Hindlimb muscle (tissue), 1 donor: ENCODE measurements around the gene OR4E1. TPM values are rescaled to one million over a fixed set of nuclear protein-coding genes. Genes with fewer than 3 reads are reported as not detected.
"Not testable (repeated sequence)": the region's sequence is repeated elsewhere in the genome, so short reads cannot be mapped to it uniquely, and the experiment has no call there.

ENCODE experiments used
- DNase-seq: peaks from one replicate; pipeline ENCODE4 v3.0.0-alpha.2; 2013
- polyA plus RNA-seq: library from polyadenylated mRNA; unstranded; fragments of 120-200 nt; gene quantifications from one replicate; pipeline ENCODE4 v1.2.1, GENCODE V29; 2013; ENCODE audit not compliant: insufficient read length

Gene OR4E1
- not detected for polyA plus RNA-seq

DNA sequence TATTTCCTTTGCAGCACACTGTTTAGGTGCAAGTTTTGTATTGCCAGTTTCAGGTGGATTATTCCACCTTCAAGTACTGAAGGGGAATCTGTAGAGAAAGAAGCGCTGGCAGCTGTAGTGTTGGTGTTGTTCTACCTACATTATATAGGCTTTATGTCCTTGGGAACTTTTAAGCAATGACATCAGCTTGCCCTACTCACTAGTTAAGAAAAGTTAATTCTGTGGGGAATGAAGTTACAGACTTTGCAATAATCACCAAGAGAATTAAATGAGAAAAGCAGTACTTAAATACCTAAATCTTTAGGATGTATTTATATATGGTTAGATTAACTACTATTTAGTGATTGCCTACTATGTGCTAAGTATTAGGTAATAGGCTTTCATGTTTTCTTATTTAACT lies at the start of gene OR4E1:
TSS of gene OR4E1 (minus strand) at position 101 of the 400 bp plus-strand sequence. CDS start 2,883 bp downstream, outside the sequence.
- DNase-seq = no peak

DNA sequence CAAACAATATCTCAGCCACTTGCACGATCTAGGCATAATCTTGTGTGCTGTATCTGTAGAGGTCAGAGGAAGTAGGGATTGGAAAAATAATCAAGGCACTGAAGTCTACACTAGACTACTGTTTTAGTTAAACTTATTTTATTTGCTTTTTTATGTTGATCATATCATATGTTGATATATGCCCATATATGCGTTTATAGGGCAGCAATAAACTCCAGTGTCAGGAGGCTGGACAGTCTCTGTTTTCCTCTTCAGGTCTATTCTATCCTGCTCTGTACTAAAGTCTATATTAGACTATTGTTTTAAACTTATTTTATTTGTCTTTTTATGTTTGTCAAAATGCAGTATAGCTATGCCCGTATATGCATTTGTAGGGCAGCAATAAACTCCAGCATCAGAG lies 47.9 kb upstream of the OR4E1 start:
- DNase-seq = no peak

GRCh38 chr14:21719841-21720240 lies 46.2 kb upstream of the OR4E1 start:
- DNase-seq = no peak

- no peak for DNase-seq
Observed at GRCh38 chr14:21714318-21714929, 40.8 kb upstream of the OR4E1 start.

GRCh38 chr14:21712036-21712435 lies 38.4 kb upstream of the OR4E1 start:
- no peak for DNase-seq

GRCh38 chr14:21711360-21711961 lies 37.8 kb upstream of the OR4E1 start:
- DNase-seq = peak; percentile 7

DNA sequence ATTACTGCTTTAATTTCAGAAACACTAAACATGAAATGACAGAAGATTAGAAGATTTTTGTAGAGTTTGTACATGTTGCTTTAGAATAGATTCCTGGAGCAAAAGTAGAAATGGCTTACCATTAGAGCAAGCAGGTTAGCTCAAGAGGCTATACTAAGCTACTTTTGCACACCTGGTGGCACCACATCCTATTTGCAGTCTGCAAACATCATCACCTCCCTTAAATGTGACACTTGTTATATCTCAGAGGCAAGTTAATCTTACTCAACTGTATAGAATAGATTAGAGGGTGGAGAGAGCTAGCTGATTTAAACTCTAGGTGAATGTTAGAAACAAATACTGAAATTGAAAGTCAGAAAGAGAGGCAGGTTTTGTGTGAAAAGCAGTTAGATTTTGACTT lies 30.7 kb upstream of the OR4E1 start:
- DNase-seq = no peak

GRCh38 chr14:21703357-21704326 lies 30.0 kb upstream of the OR4E1 start:
- no peak for DNase-seq

GRCh38 chr14:21702316-21702715 lies 28.7 kb upstream of the OR4E1 start:
- no peak for DNase-seq

GRCh38 chr14:21699551-21699950 lies 25.9 kb upstream of the OR4E1 start:
- DNase-seq = no peak

GRCh38 chr14:21698538-21698937 lies 24.9 kb upstream of the OR4E1 start:
- not testable (repeated sequence) for DNase-seq

DNA sequence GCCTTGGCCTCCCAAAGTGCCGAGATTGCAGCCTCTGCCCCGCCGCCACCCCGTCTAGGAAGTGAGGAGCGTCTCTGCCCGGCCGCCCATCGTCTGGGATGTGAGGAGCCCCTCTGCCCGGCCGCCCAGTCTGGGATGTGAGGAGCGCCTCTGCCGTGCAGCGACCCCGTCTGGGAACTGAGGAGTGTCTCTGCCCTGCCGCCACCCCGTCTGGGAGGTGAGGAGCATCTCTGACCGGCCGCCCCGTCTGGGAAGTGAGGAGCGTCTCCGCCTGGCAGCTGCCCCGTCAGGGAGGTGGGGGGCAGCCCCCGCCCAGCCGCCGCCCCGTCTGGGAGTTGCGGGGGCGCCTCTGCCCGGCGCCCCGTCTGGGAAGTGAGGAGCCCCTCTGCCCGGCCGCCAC lies 24.0 kb upstream of the OR4E1 start:
- not testable (repeated sequence) for DNase-seq

DNA sequence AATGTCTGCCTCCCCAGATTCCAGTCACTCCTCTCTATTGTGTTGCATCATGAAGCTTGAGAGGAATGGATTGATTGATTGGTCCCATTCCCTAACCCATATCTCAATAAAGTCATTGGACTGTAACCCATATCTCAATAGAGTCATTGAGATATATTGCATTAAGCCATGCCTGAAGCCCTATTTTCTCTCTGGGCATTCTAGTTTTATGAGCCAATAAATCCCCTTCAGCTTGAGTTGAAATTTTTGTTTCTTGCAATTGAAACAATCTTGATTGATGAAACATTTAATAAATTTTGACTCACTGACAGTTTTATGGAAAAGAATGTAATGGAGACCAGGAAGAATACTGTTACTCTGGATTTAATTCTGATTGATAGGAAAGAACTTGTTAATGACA lies 20.8 kb upstream of the OR4E1 start:
- DNase-seq = no peak

DNA sequence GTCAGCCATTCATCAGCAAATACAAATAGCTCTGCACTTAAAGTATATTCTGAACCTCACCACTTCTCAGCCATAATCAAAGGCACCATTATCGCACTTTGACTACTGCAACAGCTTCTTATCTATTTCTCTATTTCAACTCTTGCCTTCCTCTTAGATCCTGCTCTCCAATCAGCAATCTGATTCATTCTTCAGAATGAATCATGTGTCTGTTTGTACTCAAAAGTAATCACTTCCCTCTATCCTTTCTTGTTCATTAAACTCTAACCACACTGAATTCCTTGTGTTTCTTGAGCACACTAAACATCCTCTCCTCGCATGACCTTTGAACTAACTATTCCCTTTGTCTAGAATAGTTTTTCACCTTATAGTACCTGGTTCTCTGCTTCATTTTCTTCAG lies 12.8 kb upstream of the OR4E1 start:
- DNase-seq = no peak

DNA sequence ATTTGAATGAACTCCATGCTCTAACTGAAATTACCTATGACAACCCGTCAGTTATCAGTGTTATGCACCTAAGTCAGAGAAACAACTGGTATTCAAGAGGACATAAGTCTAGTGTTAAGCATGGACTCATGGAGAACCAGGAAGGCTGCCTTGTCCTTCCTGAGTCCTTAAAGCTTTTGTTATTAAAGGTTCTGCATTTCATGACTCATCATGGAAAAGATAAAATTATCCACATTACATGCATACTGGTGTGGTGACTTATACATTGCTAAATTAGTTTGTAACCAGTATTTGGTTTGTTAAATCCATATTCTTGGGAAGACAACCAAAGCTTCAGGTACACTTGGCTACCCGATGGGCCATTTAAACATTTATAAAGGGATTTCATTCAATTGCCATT lies 6.5 kb upstream of the OR4E1 start:
- DNase-seq = no peak

- no peak for DNase-seq
Observed at GRCh38 chr14:21675566-21675965, 1.9 kb upstream of the OR4E1 start.

GRCh38 chr14:21672116-21672515 lies 1.5 kb downstream of the OR4E1 start:
- no peak for DNase-seq

DNA sequence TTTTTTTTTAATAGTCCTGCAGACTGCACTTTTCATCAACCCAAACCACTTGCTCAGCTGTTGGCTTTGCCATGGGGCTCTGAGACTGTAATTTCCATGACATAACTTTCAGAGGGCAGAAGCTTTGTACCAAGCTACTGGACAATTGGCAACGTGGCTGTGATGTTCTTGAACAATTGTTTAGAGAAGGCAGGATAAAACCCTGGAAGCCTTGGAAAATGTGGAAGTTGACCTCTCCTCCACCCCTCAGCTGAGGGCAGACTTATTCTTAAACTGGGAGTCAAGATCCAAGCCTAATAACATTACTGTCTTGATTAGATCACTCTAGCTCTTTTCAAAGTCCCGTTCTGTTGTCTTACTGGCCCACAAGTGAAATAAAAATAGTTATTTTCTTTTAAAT lies 2.2 kb downstream of the OR4E1 start:
- no peak for DNase-seq

- no peak for DNase-seq
Observed at GRCh38 chr14:21669284-21669683, 4.3 kb downstream of the OR4E1 start.

- no peak for DNase-seq
Observed at GRCh38 chr14:21668377-21668776, 5.2 kb downstream of the OR4E1 start.

DNA sequence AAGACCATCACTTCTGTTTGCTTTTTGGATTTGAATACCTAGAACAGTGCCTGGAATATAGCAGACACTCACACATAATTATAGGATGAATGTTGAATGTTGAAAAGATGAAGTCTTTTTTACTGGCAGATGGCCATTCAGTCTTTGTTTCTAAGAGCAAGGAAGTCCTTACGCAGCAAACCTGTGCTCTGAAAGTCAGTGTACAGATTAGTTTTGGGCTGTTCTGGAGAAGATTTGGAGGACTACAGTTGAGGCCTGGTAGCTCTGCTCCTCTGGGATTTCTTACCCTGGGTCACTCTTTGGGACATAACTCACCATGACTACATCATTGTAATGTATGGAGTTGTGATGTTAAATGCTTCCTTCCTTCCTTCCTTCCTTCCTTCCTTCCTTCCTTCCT lies 16.6 kb downstream of the OR4E1 start:
- DNase-seq = no peak

GRCh38 chr14:21654215-21654614 lies 19.4 kb downstream of the OR4E1 start:
- no peak for DNase-seq

GRCh38 chr14:21653331-21653885 lies 20.2 kb downstream of the OR4E1 start, which contains the start of gene OR4E2:
Gene OR4E2 (plus strand): TSS chr14:21653835. CDS start chr14:21665083, 11,248 bp downstream.
- DNase-seq = no peak
